ENCODE results near the gene STAT1. TPM values are rescaled to one million over a fixed set of nuclear protein-coding genes. Genes with fewer than 3 reads are reported as not detected.

The STAT1 gene
- 10 to 100 TPM; 54.1 to 91.7 TPM for total RNA-seq
- long read RNA-seq, full-length matches to known transcripts = 171 of 219 reads
- long read RNA-seq, partial matches to known transcripts = 35 of 219 reads
- long read RNA-seq, other reads (novel, unspliced or antisense) = 13 of 219 reads

GRCh38 chr2:191013932-191014652, at the start of gene STAT1:
Gene STAT1 (minus strand): TSS chr2:191014171. CDS start chr2:191010003, 4,168 bp downstream.
- ATAC-seq (peak; percentile 91), DNase-seq (peak; percentile 92 to 94)
- intact Hi-C loops (cut with DNase I, micrococcal nuclease) = no loop called here

GRCh38 chr2:191063584-191063983, 49.6 kb upstream of the STAT1 start:
- ATAC-seq = no peak
- intact Hi-C loops (cut with DNase I, micrococcal nuclease) = no loop called here

DNA sequence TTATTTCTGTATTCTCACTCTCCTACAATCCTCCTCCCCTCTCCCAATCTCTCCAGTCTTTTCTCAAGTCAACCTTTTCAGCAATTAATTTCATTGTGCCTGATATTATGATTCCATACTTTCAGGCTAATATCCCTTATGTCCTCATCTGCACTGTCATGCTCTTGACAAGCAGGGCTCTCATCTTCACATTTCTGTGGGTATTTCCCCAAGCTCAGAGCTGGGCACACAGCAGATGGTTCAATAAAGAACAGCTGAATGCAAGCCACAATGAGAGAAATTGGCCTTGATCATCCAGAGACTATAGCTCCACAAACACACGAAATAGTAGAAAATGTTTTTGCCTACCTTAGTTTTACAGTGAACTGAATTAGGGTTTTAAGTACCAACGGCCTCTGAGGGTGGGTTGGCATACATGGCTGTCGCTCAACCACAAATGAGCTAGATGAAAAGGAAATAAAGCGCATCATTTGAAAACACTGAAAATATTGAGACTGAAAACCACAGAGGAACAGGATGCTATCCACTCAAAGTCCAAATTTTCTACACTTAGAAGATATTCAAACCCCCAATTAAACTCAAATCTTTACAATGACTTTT, 47.5 kb upstream of the STAT1 start:
- intact Hi-C loops (cut with DNase I, micrococcal nuclease) = no loop called here
- DNase-seq (no peak), ATAC-seq (no peak)

More at GRCh38 chr2:191063584-191063983, 49.6 kb upstream of the STAT1 start:
- DNase-seq = no peak

GRCh38 chr2:191059308-191059707, 45.3 kb upstream of the STAT1 start:
- DNase-seq (no peak), ATAC-seq (no peak)
- intact Hi-C loops (cut with DNase I, micrococcal nuclease) = no loop called here

GRCh38 chr2:191056228-191056627, 42.3 kb upstream of the STAT1 start:
- intact Hi-C loops (cut with DNase I, micrococcal nuclease) = no loop called here
- DNase-seq (no peak), ATAC-seq (no peak)

DNA sequence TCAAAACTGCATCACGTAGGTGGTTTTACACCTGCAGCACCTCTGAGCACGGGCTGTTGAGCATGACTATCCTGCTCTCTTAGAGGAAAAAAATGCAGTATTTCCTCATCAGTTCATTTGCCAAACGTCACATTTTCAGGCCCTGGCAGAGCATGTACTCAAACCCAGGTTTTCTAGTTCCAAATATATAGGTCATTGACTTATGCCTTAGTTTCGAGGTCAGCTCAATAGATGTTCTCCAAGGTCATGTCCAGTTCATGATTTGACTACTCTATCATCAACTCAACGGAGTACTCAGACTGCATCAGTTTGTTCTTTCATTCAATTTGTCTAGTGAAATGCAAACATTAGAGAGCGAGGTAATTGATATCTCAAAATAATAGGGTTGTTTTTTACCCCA, 39.3 kb upstream of the STAT1 start:
- DNase-seq = no peak
- intact Hi-C loops (cut with DNase I, micrococcal nuclease) = no loop called here
- no peak for ATAC-seq

DNA sequence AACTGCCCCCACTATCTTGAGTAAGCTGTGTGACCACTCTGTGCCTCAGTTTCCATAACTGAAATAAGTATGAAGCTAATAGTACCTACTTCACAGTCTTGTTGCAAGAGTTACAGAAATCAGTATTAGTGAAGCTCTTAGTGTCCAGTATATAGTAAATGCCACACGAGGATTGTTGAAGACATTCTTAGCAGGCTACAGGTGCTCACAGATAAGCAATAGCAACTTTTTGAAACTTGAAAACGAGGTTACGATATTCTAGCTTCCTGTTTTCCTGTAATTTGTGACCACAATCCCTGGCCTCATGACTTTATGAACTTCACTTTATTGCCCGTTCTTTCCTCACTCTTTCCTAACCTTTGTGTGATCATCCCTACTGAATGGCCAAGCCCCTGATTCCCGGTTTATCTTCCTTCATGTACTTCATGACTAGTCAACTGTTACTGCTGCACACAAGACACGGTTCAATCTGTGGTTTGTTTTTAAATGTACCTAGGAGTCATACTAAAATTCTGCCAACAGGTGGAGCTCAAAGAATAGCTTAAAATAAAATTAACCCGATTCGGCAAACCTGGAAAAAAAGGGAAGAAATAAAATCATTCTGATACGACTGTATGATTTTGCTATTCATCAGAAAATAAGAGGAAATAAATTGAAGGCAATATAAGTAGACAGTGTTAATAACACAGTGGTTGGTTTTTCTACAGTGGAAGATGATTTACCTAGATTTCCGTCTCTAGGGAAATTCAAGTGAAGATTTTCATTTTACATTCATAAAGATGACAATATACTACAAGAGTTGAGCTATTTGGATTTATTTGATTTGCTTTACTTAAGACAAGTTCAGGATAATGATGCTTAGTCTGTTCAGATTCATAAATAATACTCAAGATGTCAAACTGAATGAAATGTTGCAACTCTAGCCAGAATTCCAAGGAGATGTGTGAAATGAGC, 38.1 kb upstream of the STAT1 start:
- ATAC-seq (peak; percentile 46), DNase-seq (no peak)
- intact Hi-C loops (cut with DNase I, micrococcal nuclease) = no loop called here

GRCh38 chr2:191051177-191051576, 37.2 kb upstream of the STAT1 start:
- ATAC-seq = no peak
- intact Hi-C loops (cut with DNase I, micrococcal nuclease) = no loop called here
- no peak for DNase-seq

GRCh38 chr2:191050640-191050987, 36.6 kb upstream of the STAT1 start:
- ATAC-seq (no peak), DNase-seq (no peak)
- intact Hi-C loops (cut with DNase I, micrococcal nuclease) = no loop called here

DNA sequence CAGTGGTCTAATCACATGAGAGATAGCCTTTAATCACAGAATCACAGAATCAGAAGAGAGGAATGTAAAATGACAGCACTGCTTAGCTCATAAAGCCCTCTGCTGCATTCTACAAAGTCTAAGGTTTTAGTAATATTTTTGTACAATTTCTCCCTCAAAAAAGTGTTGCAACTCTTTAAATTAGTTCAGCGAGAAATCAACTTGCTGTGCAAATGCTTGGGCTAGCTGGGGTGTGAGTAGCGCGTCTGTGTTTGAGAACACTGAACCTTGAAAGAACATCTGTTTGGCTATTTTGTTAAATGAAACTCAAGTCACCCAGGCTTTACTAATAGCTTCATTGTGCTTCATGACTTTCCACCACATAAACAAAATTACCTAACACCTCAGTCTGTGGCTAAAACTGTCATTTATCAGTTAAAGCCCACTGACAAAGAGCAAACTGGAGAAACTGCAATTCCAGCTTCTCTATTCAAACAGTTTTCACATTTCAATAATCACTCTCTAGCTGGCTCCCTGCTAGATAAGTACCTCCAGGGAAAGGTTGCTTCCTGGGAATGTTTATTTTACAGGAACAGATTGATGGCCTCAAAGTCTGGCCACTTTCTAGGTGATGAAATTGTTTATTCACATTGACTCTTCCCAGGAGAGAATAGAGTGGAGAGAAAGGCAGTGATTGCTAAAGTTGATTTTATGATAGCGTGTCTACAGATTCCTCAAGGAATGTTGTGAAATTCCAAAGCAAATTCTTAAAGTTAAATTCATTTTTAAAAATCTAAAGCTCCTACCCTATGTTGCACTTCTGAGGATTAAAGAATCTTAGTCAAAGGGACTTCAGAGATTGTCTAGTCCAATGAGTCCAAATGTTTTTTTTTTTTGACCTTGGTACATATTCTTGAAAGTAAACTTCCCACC, 36.0 kb upstream of the STAT1 start:
- no peak for ATAC-seq
- intact Hi-C loops (cut with DNase I, micrococcal nuclease) = no loop called here
- DNase-seq = no peak

DNA sequence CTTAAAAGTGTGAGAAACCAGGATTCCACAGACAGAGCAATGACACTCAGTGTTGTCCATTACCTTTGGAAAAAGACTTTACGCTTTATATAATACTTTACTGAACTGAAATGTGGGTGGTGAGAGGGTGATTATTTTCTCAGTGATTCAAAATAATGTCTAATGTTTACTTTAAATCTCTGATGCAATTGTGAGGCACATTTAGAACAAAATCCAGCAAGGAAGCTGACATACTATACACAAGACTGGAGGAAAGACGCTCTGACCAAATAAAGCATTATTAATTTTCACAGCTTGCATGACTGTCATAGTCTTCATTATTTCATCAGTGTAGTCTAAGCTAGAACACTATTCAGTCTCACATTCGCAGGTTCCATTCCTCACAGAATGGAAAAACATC, 34.1 kb upstream of the STAT1 start:
- DNase-seq = no peak
- intact Hi-C loops (cut with DNase I, micrococcal nuclease) = no loop called here
- ATAC-seq = no peak

DNA sequence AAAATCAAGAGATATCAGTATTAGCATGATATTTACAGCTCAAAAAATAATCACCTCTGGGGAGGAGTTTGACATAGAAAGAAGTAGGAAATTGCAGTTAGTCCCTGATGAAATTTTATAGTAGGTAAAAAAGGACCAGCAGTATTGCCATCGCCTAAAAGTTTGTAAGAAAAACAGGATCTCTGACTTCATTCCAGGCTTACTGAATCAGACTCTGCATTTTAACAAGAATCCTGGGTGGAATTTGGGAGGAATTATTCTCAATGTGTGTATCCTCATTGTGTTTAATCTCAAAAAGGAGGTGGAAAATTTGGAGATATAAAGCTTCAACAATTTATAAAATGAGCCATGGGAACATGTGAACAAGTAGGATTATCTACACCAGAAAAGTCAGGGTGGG, 31.2 kb upstream of the STAT1 start:
- intact Hi-C loops (cut with DNase I, micrococcal nuclease) = no loop called here
- no peak for DNase-seq
- no peak for ATAC-seq

GRCh38 chr2:191043438-191043837, 29.5 kb upstream of the STAT1 start:
- intact Hi-C loops (cut with DNase I, micrococcal nuclease) = no loop called here
- no peak for DNase-seq
- ATAC-seq = no peak

GRCh38 chr2:191041418-191042161, 27.6 kb upstream of the STAT1 start:
- intact Hi-C loops (cut with DNase I, micrococcal nuclease) = no loop called here
- ATAC-seq = peak; percentile 99
- DNase-seq = peak in 1 of 2 donors; percentile 38

DNA sequence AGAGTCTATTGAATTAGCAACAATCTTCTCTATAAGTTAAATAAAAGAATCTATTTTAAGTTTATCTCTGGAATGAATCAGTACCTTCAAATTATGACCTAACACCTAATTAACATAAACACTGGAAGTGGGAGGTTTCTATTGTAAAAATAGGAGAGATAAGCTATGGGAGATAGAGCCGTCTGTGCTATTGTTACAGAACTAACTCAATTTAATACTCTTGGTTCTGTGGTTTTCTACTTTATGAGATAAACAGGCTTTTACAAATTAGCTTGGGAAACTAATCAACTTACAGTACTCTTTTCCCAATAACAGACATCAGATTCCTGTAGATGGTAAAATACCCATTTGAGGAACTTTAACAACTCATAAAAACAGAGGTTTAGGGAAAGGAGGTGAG, 25.6 kb upstream of the STAT1 start:
- no peak for DNase-seq
- intact Hi-C loops (cut with DNase I, micrococcal nuclease) = no loop called here
- ATAC-seq = no peak

- no peak for DNase-seq
- no peak for ATAC-seq
- intact Hi-C loops (cut with DNase I, micrococcal nuclease) = no loop called here
Measured at GRCh38 chr2:191038741-191039140, 24.8 kb upstream of the STAT1 start.

GRCh38 chr2:191038241-191038725, 24.3 kb upstream of the STAT1 start:
- no peak for DNase-seq

GRCh38 chr2:191037351-191037750, 23.4 kb upstream of the STAT1 start:
- intact Hi-C loops (cut with DNase I, micrococcal nuclease) = no loop called here
- ATAC-seq (no peak), DNase-seq (no peak)

More at GRCh38 chr2:191038241-191038725, 24.3 kb upstream of the STAT1 start:
- ATAC-seq = no peak
- intact Hi-C loops (cut with DNase I, micrococcal nuclease) = no loop called here

Measured in left colon (tissue), 2 donors.